PC-9 (cell line): ENCODE measurements around the gene OLFM4. TPM values are rescaled to one million over a fixed set of nuclear protein-coding genes. Genes with fewer than 3 reads are reported as not detected.
"Not testable (repeated sequence)": the region's sequence is repeated elsewhere in the genome, so short reads cannot be mapped to it uniquely, and the experiment has no call there.

ENCODE experiments used
- BruUV-seq: library from RNA; stranded (reverse); fragments of 400-500 nt; replicated peaks from 2 replicates; lab custom pipeline; 2021; lab: Mats Ljungman, UMichigan
- CTCF ChIA-PET: fragments of 300-600 bp; sonication (Branson Sonifier 250); formaldehyde crosslinking; loops from one replicate; lab custom pipeline; 2022; ENCODE audit warnings: antibody characterized with exemption; lab: Charles Lee
- POLR2A ChIA-PET: fragments of 300-600 bp; sonication (Branson Sonifier 250); formaldehyde crosslinking; loops from one replicate; lab custom pipeline; 2022; ENCODE audit warnings: antibody characterized with exemption; ENCODE audit not compliant: unreplicated experiment; lab: Charles Lee
- DNase-seq, 2 experiments: peaks; one replicate each; pipeline versions ENCODE4 v3.0.0 to v3.0.0-alpha.2; 2015 to 2022; ENCODE audit warnings: mixed read lengths in 1 of 2
- H2AFZ ChIP-seq: fragments of 200-600 bp; sonication (generic); 2 replicates; pipeline ENCODE4 v1.8.1; 2017; ENCODE audit warnings: antibody characterized with exemption
- H3F3A ChIP-seq: fragments of 200-600 bp; sonication (generic); 2 replicates; pipeline ENCODE4 v1.8.1; 2017; ENCODE audit warnings: antibody characterized with exemption, mild to moderate bottlenecking, low read depth; ENCODE audit not compliant: insufficient read depth
- H3K27ac ChIP-seq: fragments of 200-600 bp; sonication (generic); 2 replicates; pipeline ENCODE4 v1.6.1; 2016; ENCODE audit warnings: mixed run types
- H3K27me3 ChIP-seq: fragments of 200-600 bp; sonication (generic); 2 replicates; pipeline ENCODE4 v1.6.1; 2016; ENCODE audit warnings: low read depth, mixed run types; ENCODE audit not compliant: insufficient read depth
- H3K36me3 ChIP-seq: fragments of 200-600 bp; sonication (generic); 2 replicates; pipeline ENCODE4 v1.6.1; 2016; ENCODE audit warnings: low read depth, mixed run types
- H3K4me1 ChIP-seq: fragments of 200-600 bp; sonication (generic); replicated peaks from 2 replicates; pipeline ENCODE4 v1.6.1; 2016; ENCODE audit warnings: mixed run types; ENCODE audit not compliant: insufficient read depth
- H3K4me2 ChIP-seq: fragments of 200-600 bp; sonication (generic); 2 replicates; pipeline ENCODE4 v1.6.1; 2017; ENCODE audit warnings: mixed run types
- H3K4me3 ChIP-seq: fragments of 200-600 bp; sonication (generic); 2 replicates; pipeline ENCODE4 v1.6.1; 2016; ENCODE audit warnings: mixed run types
- H3K79me2 ChIP-seq: fragments of 200-600 bp; sonication (generic); 2 replicates; pipeline ENCODE4 v1.6.1; 2017; ENCODE audit warnings: low read depth, mixed run types
- H3K9me2 ChIP-seq: fragments of 200-600 bp; sonication (generic); 2 replicates; pipeline ENCODE4 v1.8.1; 2017; ENCODE audit warnings: mild to moderate bottlenecking; ENCODE audit not compliant: insufficient read depth
- H3K9me3 ChIP-seq: fragments of 200-600 bp; sonication (generic); 2 replicates; pipeline ENCODE4 v1.8.1; 2016; ENCODE audit warnings: low read depth; ENCODE audit not compliant: insufficient read depth
- H4K20me1 ChIP-seq: fragments of 200-600 bp; sonication (generic); 2 replicates; pipeline ENCODE4 v1.8.1; 2017; ENCODE audit not compliant: insufficient read depth
- CTCF ChIP-seq: fragments of 200-600 bp; sonication (generic); conservative IDR thresholded peaks from 2 replicates; pipeline ENCODE4 v1.6.1; 2017; ENCODE audit warnings: mixed run types, antibody characterized with exemption, mild to moderate bottlenecking, moderate library complexity
- EZH2 ChIP-seq: fragments of 200-600 bp; sonication (generic); IDR thresholded peaks from 2 replicates; pipeline ENCODE4 v1.8.0; 2017; ENCODE audit warnings: antibody characterized with exemption, low read depth
- intact Hi-C: fragments of 100-400 bp; cut with micrococcal nuclease; formaldehyde crosslinking; loops from one replicate; pipeline ENCODE4 v1.10.0; 2022; ENCODE audit not compliant: unreplicated experiment
- total RNA-seq: library from RNA; stranded (reverse); gene quantifications from 2 replicates; pipeline ENCODE4 v1.2.3, GENCODE V29; 2021

The OLFM4 gene
- total RNA-seq, 1 experiment from 2014 or later: not detected

GRCh38 chr13:53013113-53013512 lies 15.5 kb upstream of the OLFM4 start:
- H3K36me3 ChIP-seq: no peaks in the 10 kb centered on the region
- H3K9me3 ChIP-seq: no peaks in the 10 kb centered on the region
- H3K4me3 ChIP-seq: no peak overlapping the region
- no peak overlapping the region for H3K4me2 ChIP-seq
- TF ChIP-seq EZH2: no peak
- TF ChIP-seq CTCF: no peak
- no peak overlapping the region for H3K27ac ChIP-seq
- ChIA-PET POLR2A (no interaction called here), CTCF (no interaction called here)
- BruUV-seq: no TSS peak
- intact Hi-C loops: no loop called here
- no peaks in the 10 kb centered on the region for H3K27me3 ChIP-seq
- H3F3A ChIP-seq: no peaks in the 10 kb centered on the region
- H3K4me1 ChIP-seq: no peaks in the 10 kb centered on the region
- no peaks in the 10 kb centered on the region for H4K20me1 ChIP-seq
- H3K9me2 ChIP-seq: no peaks in the 10 kb centered on the region
- no peak for DNase-seq
- no peaks in the 10 kb centered on the region for H3K79me2 ChIP-seq
- H2AFZ ChIP-seq: no peak overlapping the region

- H3K9me3 ChIP-seq, POLR2A ChIA-PET, H4K20me1 ChIP-seq, BruUV-seq, H3K27ac ChIP-seq, DNase-seq, CTCF ChIA-PET, H3K4me3 ChIP-seq, H3K36me3 ChIP-seq, H2AFZ ChIP-seq, H3K9me2 ChIP-seq, H3K27me3 ChIP-seq, H3K4me1 ChIP-seq, intact Hi-C loops, H3K4me2 ChIP-seq, H3K79me2 ChIP-seq, H3F3A ChIP-seq: not testable (repeated sequence)
Measured at GRCh38 chr13:53014018-53014417, 14.6 kb upstream of the OLFM4 start.

GRCh38 chr13:53014495-53015443 lies 13.8 kb upstream of the OLFM4 start:
- intact Hi-C loops: no loop called here
- CTCF ChIA-PET: no interaction called here
- no peak overlapping the region for H3K4me2 ChIP-seq
- TF ChIP-seq CTCF (no peak), EZH2 (no peak)
- no peak overlapping the region for H3K4me3 ChIP-seq
- no peaks in the 10 kb centered on the region for H3K36me3 ChIP-seq
- no peaks in the 10 kb centered on the region for H4K20me1 ChIP-seq
- no peaks in the 10 kb centered on the region for H3F3A ChIP-seq
- POLR2A ChIA-PET: no interaction called here
- DNase-seq: no peak
- H3K9me3 ChIP-seq: no peaks in the 10 kb centered on the region
- no peak overlapping the region for H2AFZ ChIP-seq
- no TSS peak for BruUV-seq
- H3K27ac ChIP-seq: no peak overlapping the region
- no peaks in the 10 kb centered on the region for H3K27me3 ChIP-seq
- H3K4me1 ChIP-seq: no peaks in the 10 kb centered on the region
- H3K79me2 ChIP-seq: no peaks in the 10 kb centered on the region
- H3K9me2 ChIP-seq: no peaks in the 10 kb centered on the region
